C4-2B (cell line): ENCODE data around the gene AFAP1L2.

Experiments used
- H3K27ac ChIP-seq: fragments of 450-650 bp; 2 replicates; pipeline ENCODE4 v1.5.1; 2017
- CTCF ChIP-seq: fragments of 450-650 bp; conservative IDR thresholded peaks from 2 replicates; pipeline ENCODE4 v1.5.1; 2017; ENCODE audit warnings: mild to moderate bottlenecking
- ZFX ChIP-seq: fragments of 450-650 bp; IDR thresholded peaks from 2 replicates; pipeline ENCODE4 v1.6.1; 2017

AFAP1L2 gene

GRCh38 chr10:114326795-114327194, 77.5 kb downstream of the AFAP1L2 start:
- H3K27ac ChIP-seq, result no peak overlapping the region
- no peak for TF ChIP-seq CTCF

GRCh38 chr10:114323023-114323422, 81.3 kb downstream of the AFAP1L2 start:
- TF ChIP-seq ZFX (no peak), CTCF (no peak)
- H3K27ac ChIP-seq, result no peak overlapping the region

GRCh38 chr10:114322344-114322743, 82.0 kb downstream of the AFAP1L2 start:
- no peak for TF ChIP-seq ZFX
- no peak for TF ChIP-seq CTCF
- H3K27ac ChIP-seq, result no peak overlapping the region

GRCh38 chr10:114320249-114321116, 83.8 kb downstream of the AFAP1L2 start:
- TF ChIP-seq ZFX (no peak), CTCF (no peak)
- H3K27ac ChIP-seq, result no peak overlapping the region

- TF ChIP-seq CTCF (no peak), ZFX (no peak)
- H3K27ac ChIP-seq, result no peak overlapping the region
Observed at GRCh38 chr10:114319406-114320248, 84.7 kb downstream of the AFAP1L2 start.

GRCh38 chr10:114316744-114317143, 87.6 kb downstream of the AFAP1L2 start:
- TF ChIP-seq CTCF (no peak), ZFX (no peak)
- no peak overlapping the region for H3K27ac ChIP-seq
